ENCODE results near the gene NFRKB. TPM values are rescaled to one million over a fixed set of nuclear protein-coding genes. Genes with fewer than 3 reads are reported as not detected.

NFRKB gene
- total RNA-seq, 1 donor from 2014 or later = 49.0 TPM

DNA sequence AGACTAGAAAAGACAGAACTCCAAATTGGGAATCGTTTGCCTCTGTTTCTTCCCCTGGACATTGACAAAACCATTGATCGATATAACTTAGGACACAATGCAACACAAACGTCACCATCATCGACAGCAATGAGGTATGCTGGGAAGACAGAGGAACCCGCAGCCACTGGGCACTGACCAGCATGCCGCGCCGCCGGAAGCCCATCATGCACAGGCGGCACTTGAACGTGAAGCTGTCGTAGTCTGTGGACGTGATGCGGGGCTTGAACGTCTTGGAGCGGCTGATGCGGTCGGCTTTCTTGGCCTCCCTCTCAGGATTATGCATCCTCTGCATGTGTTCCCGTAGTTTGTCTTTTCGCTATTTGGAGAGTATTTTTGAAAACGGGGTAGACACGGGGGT, 23.0 kb upstream of the NFRKB start:
- Mint-ChIP-seq H3K4me1 (ENCODE audit: unreplicated experiment) (peaks cover 2% of the 10 kb centered on the region), H3K4me3 (no peak overlapping the region), H3K27ac (no peak overlapping the region), H3K27me3 (no peaks in the 10 kb centered on the region), H3K36me3 (peaks cover 12% of the 10 kb centered on the region), H3K9me3 (no peaks in the 10 kb centered on the region)
- DNase-seq (ENCODE audit: extremely low spot score, unreplicated experiment) = no peak
- TF ChIP-seq, protein P1, sequence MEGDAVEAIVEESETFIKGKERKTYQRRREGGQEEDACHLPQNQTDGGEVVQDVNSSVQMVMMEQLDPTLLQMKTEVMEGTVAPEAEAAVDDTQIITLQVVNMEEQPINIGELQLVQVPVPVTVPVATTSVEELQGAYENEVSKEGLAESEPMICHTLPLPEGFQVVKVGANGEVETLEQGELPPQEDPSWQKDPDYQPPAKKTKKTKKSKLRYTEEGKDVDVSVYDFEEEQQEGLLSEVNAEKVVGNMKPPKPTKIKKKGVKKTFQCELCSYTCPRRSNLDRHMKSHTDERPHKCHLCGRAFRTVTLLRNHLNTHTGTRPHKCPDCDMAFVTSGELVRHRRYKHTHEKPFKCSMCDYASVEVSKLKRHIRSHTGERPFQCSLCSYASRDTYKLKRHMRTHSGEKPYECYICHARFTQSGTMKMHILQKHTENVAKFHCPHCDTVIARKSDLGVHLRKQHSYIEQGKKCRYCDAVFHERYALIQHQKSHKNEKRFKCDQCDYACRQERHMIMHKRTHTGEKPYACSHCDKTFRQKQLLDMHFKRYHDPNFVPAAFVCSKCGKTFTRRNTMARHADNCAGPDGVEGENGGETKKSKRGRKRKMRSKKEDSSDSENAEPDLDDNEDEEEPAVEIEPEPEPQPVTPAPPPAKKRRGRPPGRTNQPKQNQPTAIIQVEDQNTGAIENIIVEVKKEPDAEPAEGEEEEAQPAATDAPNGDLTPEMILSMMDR (conservative IDR thresholded peaks at IDR 0.05) = no peak

DNA sequence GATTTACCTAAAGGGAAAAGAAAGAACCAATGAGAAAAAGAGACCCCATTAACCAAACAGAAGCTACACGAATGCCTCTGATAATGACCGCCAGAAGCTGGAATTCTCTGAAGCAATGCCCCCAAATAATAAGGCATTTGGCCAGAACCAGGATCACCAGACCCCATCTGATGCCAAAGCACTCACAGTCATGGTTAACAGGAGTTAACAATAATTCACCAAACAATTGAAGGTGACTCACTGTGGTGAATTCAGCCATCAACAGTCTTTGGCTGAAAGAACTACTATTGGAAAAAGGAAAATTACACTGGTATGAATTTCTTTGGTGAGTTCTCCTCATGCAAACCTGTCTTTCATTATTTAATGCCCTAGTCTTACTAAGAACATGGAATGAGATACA, 21.9 kb upstream of the NFRKB start:
- Mint-ChIP-seq H3K27ac (no peak overlapping the region), H3K9me3 (no peaks in the 10 kb centered on the region), H3K36me3 (peaks cover 12% of the 10 kb centered on the region), H3K4me1 (ENCODE audit: unreplicated experiment) (no peaks in the 10 kb centered on the region), H3K4me3 (no peak overlapping the region), H3K27me3 (no peaks in the 10 kb centered on the region)
- DNase-seq (ENCODE audit: extremely low spot score, unreplicated experiment) = no peak
- TF ChIP-seq, protein P1 (conservative IDR thresholded peaks at IDR 0.05) = no peak

DNA sequence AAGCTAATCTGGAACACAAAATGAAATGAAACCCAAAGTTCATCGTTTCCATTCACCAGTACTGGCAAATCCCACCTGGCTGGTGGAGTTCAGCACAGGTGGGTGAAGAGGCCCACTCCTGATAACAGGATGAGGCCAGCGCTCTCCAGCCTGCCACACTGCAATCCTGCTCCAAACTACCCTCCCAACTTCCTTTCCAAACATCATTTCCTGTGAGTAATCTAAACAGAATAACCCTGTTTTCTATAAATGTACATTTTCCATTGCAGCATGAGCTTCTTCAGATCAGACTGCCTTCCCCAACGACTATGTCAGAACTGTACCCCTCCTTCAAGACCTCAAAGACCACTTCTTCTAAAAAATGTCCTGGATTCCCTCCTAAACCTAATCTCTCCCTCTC, 15.9 kb upstream of the NFRKB start:
- no peak overlapping the region for H3K4me3 Mint-ChIP-seq
- no peak overlapping the region for H3K27ac Mint-ChIP-seq
- TF ChIP-seq, protein P1 (conservative IDR thresholded peaks at IDR 0.05) = no peak
- no peaks in the 10 kb centered on the region for H3K4me1 Mint-ChIP-seq (ENCODE audit: unreplicated experiment)
- no peak for DNase-seq (ENCODE audit: extremely low spot score, unreplicated experiment)
- H3K27me3 Mint-ChIP-seq = no peaks in the 10 kb centered on the region
- H3K36me3 Mint-ChIP-seq = peaks cover 16% of the 10 kb centered on the region
- H3K9me3 Mint-ChIP-seq = no peaks in the 10 kb centered on the region

DNA sequence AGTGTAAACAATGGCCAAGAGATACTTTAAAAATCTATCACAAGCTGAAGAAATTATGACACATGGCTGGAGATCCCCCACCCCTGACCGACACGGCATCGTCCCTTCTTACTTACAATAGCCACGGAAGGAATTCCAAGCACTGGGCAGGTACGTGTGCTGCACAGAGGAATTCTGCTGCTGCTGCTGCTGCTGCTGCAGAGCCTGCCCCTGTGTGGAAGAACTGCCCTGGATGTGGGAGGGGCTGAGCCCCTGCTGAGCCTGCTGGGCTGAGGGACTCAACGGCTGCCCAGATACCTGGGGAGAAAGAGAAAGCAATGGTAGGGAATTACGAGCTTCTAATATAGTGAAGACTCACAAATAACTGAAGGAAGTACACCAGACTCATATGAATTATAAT, 15.0 kb upstream of the NFRKB start:
- Mint-ChIP-seq H3K36me3 (peaks cover 19% of the 10 kb centered on the region), H3K4me1 (ENCODE audit: unreplicated experiment) (no peaks in the 10 kb centered on the region), H3K27ac (no peak overlapping the region), H3K4me3 (no peak overlapping the region), H3K27me3 (no peaks in the 10 kb centered on the region), H3K9me3 (no peaks in the 10 kb centered on the region)
- no peak for DNase-seq (ENCODE audit: extremely low spot score, unreplicated experiment)
- TF ChIP-seq, protein P1 (conservative IDR thresholded peaks at IDR 0.05) = no peak

DNA sequence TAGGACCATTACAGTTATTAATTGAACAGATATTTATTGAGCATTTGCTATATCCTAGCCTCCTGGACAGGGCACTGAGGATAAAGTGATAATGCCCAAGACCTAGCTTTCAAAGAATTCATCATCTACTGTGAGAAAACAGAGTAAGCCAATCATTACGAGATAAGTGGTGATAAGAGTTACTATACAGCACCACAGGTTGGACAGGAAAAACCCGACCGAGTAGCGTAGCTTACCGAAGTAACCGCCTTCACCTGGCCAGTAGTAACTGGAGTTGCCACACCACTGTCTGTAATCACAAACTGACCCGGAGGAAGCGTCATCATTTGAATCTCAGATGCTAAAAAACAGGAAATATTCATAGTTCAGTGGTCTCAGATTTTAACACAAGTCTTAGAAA, 10.0 kb upstream of the NFRKB start:
- TF ChIP-seq, protein P1 (conservative IDR thresholded peaks at IDR 0.05) = no peak
- Mint-ChIP-seq H3K36me3 (peaks cover 29% of the 10 kb centered on the region), H3K27me3 (no peaks in the 10 kb centered on the region), H3K9me3 (no peaks in the 10 kb centered on the region), H3K4me1 (ENCODE audit: unreplicated experiment) (no peaks in the 10 kb centered on the region), H3K4me3 (no peak overlapping the region), H3K27ac (peak overlapping the region; percentile 48)
- no peak for DNase-seq (ENCODE audit: extremely low spot score, unreplicated experiment)

DNA sequence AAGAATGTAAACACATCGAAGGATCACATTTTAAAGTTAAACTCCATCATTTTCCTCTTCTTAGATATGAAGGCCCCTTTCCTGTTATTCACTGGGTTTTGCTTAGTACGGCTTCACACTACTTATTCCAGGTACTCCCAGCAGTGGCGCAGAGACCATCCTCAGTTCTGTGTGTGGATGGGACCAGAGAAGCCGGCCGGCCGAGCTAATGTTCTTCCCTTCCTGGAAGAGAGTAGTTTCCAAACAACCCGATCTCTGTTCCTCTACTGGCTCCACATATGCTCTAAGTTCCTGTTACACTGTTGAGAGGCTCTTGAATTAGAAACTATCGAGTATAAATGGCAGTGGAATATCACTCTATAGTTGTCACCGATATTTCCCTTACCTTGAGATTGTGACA, 684 bp upstream of the NFRKB start:
- peaks cover 18% of the 10 kb centered on the region for H3K36me3 Mint-ChIP-seq
- H3K27ac Mint-ChIP-seq = peak overlapping the region; percentile 90
- H3K9me3 Mint-ChIP-seq = no peaks in the 10 kb centered on the region

More for the DNA sequence above, 684 bp upstream of the NFRKB start:
- no peak for DNase-seq (ENCODE audit: extremely low spot score, unreplicated experiment)
- Mint-ChIP-seq H3K4me3 (peak overlapping the region; percentile 93), H3K27me3 (no peaks in the 10 kb centered on the region), H3K4me1 (ENCODE audit: unreplicated experiment) (peaks cover 21% of the 10 kb centered on the region)
- TF ChIP-seq, protein P1 (conservative IDR thresholded peaks at IDR 0.05) = no peak
